KMS-11 (cell line): ENCODE results near the gene FSTL5.

Experiments used
- H2AFZ ChIP-seq: fragments of 200-600 bp; sonication (generic); 2 replicates; pipeline ENCODE4 v1.6.1; 2016; ENCODE audit warnings: antibody characterized with exemption, mixed run types, low read depth
- H3K27ac ChIP-seq: fragments of 200-600 bp; sonication (generic); 2 replicates; pipeline ENCODE4 v1.6.1; 2016; ENCODE audit warnings: mild to moderate bottlenecking, mixed run types
- H3K27me3 ChIP-seq: fragments of 200-600 bp; sonication (generic); 2 replicates; pipeline ENCODE4 v1.6.1; 2017; ENCODE audit warnings: mild to moderate bottlenecking, low read depth, mixed run types, moderate library complexity; ENCODE audit not compliant: insufficient read depth
- H3K36me3 ChIP-seq: fragments of 200-600 bp; sonication (generic); 2 replicates; pipeline ENCODE4 v1.6.1; 2017; ENCODE audit warnings: mild to moderate bottlenecking, mixed run types; ENCODE audit not compliant: insufficient read depth
- H3K4me1 ChIP-seq: fragments of 200-600 bp; sonication (generic); 2 replicates; pipeline ENCODE4 v1.6.1; 2016; ENCODE audit warnings: mild to moderate bottlenecking, low read depth, mixed run types; ENCODE audit not compliant: poor library complexity, severe bottlenecking
- H3K4me2 ChIP-seq: fragments of 200-600 bp; sonication (generic); 2 replicates; pipeline ENCODE4 v1.7.0; 2016; ENCODE audit warnings: mild to moderate bottlenecking, mixed run types
- H3K4me3 ChIP-seq: fragments of 200-600 bp; sonication (generic); IDR thresholded peaks from 2 replicates; pipeline ENCODE4 v1.6.1; 2017; ENCODE audit warnings: low read depth, low read length, mixed read lengths; ENCODE audit not compliant: insufficient read depth
- H3K79me2 ChIP-seq: fragments of 200-600 bp; sonication (generic); 2 replicates; pipeline ENCODE4 v1.6.1; 2016; ENCODE audit warnings: low read depth, mixed run types; ENCODE audit not compliant: insufficient read depth
- H3K9ac ChIP-seq: fragments of 200-600 bp; sonication (generic); 2 replicates; pipeline ENCODE4 v1.6.1; 2016; ENCODE audit warnings: mild to moderate bottlenecking, mixed run types
- H4K20me1 ChIP-seq: fragments of 200-600 bp; sonication (generic); 2 replicates; pipeline ENCODE4 v1.6.1; 2016; ENCODE audit warnings: mild to moderate bottlenecking, mixed run types; ENCODE audit not compliant: insufficient read depth
- TF ChIP-seq, protein P1 (sequence below): fragments of 200-600 bp; sonication (generic); conservative IDR thresholded peaks from 2 replicates; pipeline ENCODE4 v1.6.1; 2017; ENCODE audit warnings: low read depth, mild to moderate bottlenecking, antibody characterized with exemption, low read length, moderate library complexity, mixed read lengths

FSTL5 gene

DNA sequence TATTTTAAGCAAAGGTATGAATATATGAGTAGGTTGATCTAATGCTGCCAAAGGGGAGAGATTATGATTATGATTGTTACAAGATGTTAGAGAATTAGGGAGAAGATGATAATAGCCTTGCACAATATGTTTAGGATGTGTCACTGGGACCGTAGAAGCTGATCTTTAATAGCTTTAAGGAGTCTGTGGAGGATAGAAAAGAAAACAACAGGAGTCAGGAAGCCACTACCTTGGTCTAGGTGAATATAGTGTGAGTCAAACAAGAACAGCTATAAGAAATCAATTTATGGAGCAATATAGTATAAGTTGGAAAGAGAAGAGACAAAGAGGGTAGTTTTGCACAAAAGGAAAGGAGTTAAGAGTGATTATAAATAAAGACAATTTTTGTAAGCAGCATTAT, 232.7 kb downstream of the FSTL5 start:
- Histone ChIP-seq H3K4me3 (no peak overlapping the region), H3K36me3 (no peaks in the 10 kb centered on the region), H3K9ac (no peak overlapping the region), H3K27me3 (no peaks in the 10 kb centered on the region), H3K79me2 (no peaks in the 10 kb centered on the region), H3K4me1 (no peaks in the 10 kb centered on the region), H4K20me1 (no peaks in the 10 kb centered on the region), H3K4me2 (no peak overlapping the region), H3K27ac (no peak overlapping the region), H2AFZ (no peak overlapping the region)
- TF ChIP-seq, protein P1, sequence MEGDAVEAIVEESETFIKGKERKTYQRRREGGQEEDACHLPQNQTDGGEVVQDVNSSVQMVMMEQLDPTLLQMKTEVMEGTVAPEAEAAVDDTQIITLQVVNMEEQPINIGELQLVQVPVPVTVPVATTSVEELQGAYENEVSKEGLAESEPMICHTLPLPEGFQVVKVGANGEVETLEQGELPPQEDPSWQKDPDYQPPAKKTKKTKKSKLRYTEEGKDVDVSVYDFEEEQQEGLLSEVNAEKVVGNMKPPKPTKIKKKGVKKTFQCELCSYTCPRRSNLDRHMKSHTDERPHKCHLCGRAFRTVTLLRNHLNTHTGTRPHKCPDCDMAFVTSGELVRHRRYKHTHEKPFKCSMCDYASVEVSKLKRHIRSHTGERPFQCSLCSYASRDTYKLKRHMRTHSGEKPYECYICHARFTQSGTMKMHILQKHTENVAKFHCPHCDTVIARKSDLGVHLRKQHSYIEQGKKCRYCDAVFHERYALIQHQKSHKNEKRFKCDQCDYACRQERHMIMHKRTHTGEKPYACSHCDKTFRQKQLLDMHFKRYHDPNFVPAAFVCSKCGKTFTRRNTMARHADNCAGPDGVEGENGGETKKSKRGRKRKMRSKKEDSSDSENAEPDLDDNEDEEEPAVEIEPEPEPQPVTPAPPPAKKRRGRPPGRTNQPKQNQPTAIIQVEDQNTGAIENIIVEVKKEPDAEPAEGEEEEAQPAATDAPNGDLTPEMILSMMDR, result no peak

DNA sequence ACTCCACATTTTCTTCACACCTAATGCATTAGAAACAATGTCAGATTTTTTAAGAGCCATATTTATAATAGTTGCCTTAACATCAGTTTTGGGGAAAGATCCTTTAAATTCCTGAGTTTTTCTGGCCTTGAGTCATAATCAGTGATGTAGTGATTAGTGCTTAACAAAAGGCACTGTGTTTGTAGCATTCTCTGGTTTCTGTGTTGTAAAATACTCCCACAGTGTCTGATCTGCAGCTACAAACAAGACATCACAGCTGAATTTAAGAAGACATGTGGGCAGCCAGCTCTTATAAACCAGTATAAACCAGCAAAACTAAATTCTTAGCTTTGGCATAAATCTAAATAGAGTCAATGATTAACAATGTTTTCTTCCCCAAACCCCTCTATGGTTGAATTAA, 233.8 kb downstream of the FSTL5 start:
- no peaks in the 10 kb centered on the region for H3K4me1 ChIP-seq
- H3K79me2 ChIP-seq, result no peaks in the 10 kb centered on the region
- H3K27ac ChIP-seq, result no peak overlapping the region
- no peak overlapping the region for H3K9ac ChIP-seq
- H3K36me3 ChIP-seq, result no peaks in the 10 kb centered on the region
- no peak overlapping the region for H2AFZ ChIP-seq
- no peaks in the 10 kb centered on the region for H3K27me3 ChIP-seq
- no peak overlapping the region for H3K4me2 ChIP-seq
- TF ChIP-seq, protein P1, result no peak
- H4K20me1 ChIP-seq, result no peaks in the 10 kb centered on the region
- no peak overlapping the region for H3K4me3 ChIP-seq

DNA sequence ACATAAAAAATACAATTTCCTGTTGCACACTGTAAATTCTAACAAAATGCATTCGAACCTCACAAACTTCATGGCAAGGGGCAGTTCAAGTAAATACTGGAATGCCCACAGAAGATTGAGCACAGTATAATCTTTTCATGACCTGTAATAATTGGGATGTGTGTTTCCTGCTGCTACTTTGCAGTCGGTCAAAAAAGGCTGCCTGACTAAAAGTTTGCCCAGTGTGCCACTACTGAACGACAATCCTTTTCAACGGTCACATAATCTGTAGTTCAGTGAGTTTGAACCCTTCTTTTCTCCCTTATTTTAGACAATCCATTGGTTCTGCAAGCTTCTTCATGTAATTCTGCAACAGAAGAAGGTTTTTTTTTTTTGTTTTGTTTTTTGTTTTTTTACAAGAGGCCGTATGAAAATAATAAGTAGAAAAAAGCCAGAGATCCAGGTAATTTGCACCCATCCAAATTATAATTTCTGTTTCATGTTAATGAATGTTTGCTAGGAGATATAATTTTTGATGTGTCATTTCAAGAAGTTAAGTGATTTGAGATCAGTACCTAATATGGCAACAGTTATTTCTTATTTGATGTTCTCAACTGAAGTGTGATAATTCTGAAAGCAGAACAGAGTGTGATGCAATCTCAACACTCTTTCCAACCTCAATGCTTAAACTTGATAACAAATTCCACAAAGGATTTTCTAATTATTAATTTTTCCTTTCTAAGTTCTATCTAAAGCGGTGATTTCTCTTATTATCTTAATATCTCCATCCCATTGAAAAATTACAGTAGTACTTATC, 237.6 kb downstream of the FSTL5 start:
- Histone ChIP-seq H4K20me1 (no peaks in the 10 kb centered on the region), H3K79me2 (no peaks in the 10 kb centered on the region), H3K4me2 (no peak overlapping the region), H3K27me3 (no peaks in the 10 kb centered on the region), H3K4me1 (no peaks in the 10 kb centered on the region), H3K27ac (no peak overlapping the region), H3K36me3 (no peaks in the 10 kb centered on the region; the same call in 1 of the 2 replicates), H2AFZ (no peak overlapping the region), H3K9ac (no peak overlapping the region), H3K4me3 (no peak overlapping the region)
- TF ChIP-seq, protein P1, result no peak

DNA sequence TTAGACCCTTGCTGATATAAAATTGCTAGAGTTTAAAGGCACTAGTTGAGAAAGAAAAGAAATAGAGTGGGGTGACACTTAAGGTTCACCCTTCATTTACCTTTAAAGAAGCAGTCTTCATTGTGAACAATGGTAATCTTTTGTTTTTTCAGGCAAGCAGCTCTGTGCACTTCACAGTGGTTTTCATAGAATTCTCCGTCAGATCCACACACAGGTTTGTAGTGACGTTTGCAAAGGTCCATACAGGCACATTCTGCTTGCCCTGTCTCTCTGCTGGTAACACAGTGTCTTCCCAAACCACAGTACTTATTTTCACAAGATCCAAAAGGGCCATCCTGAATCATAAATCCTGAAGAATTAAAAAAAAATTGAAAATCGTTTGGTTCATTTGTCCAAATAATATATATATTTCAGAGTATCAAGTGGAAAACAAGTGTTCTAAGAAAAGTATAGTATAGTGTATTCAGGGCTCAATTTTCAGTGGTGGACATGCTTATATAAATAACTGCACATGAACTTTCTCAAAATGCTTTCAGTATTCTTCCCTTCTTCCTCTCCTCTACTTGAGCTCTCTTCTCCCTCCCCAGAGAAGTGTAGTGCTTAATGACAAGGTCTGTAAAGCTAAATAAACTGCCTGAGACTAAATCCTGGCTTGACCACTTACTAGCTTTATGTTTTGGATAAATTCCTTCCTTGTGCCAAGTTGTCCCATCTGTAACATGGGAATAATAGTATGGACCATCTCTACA, 243.3 kb downstream of the FSTL5 start:
- no peaks in the 10 kb centered on the region for H3K4me1 ChIP-seq
- H3K4me2 ChIP-seq, result no peak overlapping the region
- TF ChIP-seq, protein P1, result no peak
- no peak overlapping the region for H3K9ac ChIP-seq
- H2AFZ ChIP-seq, result no peak overlapping the region
- H3K79me2 ChIP-seq, result no peaks in the 10 kb centered on the region
- no peaks in the 10 kb centered on the region for H3K27me3 ChIP-seq
- H3K27ac ChIP-seq, result no peak overlapping the region
- no peaks in the 10 kb centered on the region for H4K20me1 ChIP-seq
- no peaks in the 10 kb centered on the region; the same call in 1 of the 2 replicates for H3K36me3 ChIP-seq
- H3K4me3 ChIP-seq, result no peak overlapping the region
